Lung (tissue), 12 donors: ENCODE measurements around the gene ARHGEF17. TPM values are rescaled to one million over a fixed set of nuclear protein-coding genes. Genes with fewer than 3 reads are reported as not detected.

ENCODE experiments used
- ATAC-seq: fragments of 200-7000 bp; cut with Tn5 transposase; one replicate; pipeline ENCODE4 v1.9.1; 2020; ENCODE audit warnings: moderate number of reproducible peaks; ENCODE audit not compliant: insufficient read depth, low FRiP score
- DNase-seq, 3 donors: peaks; one replicate each; pipeline ENCODE4 v3.0.0-alpha.2; 2013 to 2017
- H3K27ac ChIP-seq, 2 donors: one replicate each; pipeline ENCODE4 v1.5.1; 2013; ENCODE audit warnings: mild to moderate bottlenecking in 2 of 2, moderate library complexity in 2 of 2, control low read depth in 1 of 2, inconsistent platforms in 1 of 2, low read depth in 1 of 2, low read length in 1 of 2
- H3K27me3 ChIP-seq, 3 donors: one replicate each; pipeline ENCODE4 v1.5.1; 2013; ENCODE audit warnings: low read length in 2 of 3; ENCODE audit not compliant: control insufficient read depth in 3 of 3, insufficient read depth in 3 of 3
- H3K36me3 ChIP-seq, 4 donors: one replicate each; pipeline ENCODE4 v1.5.1; 2013; ENCODE audit warnings: low read length in 4 of 4, mild to moderate bottlenecking in 1 of 4, moderate library complexity in 1 of 4; ENCODE audit not compliant: control insufficient read depth in 4 of 4, insufficient read depth in 4 of 4
- H3K4me1 ChIP-seq, 5 donors: one replicate each; pipeline ENCODE4 v1.5.1; 2013; ENCODE audit warnings: low read length in 5 of 5, mild to moderate bottlenecking in 2 of 5, moderate library complexity in 1 of 5; ENCODE audit not compliant: control insufficient read depth in 5 of 5, insufficient read depth in 5 of 5
- H3K4me3 ChIP-seq: one replicate; pipeline ENCODE4 v1.5.1; 2013; ENCODE audit warnings: mild to moderate bottlenecking, control low read depth, moderate library complexity
- H3K9ac ChIP-seq, 2 donors: one replicate each; pipeline ENCODE4 v1.5.1; 2013; ENCODE audit warnings: low read length in 2 of 2, control low read depth in 1 of 2; ENCODE audit not compliant: insufficient read depth in 1 of 2
- H3K9me3 ChIP-seq, 4 donors: one replicate each; pipeline ENCODE4 v1.5.1; 2013; ENCODE audit warnings: low read length in 3 of 4, mild to moderate bottlenecking in 1 of 4, moderate library complexity in 1 of 4; ENCODE audit not compliant: control insufficient read depth in 4 of 4, insufficient read depth in 3 of 4
- WGBS, 2 donors: extraction: QIAGEN DNeasy Blood & Tissue Kit; methylation state at CpG; one replicate each; pipeline ENCODE4 v1.1.7; 2013; 5-methylcytosine and 5-hydroxymethylcytosine counted together
- polyA plus RNA-seq, 2 donors: library from polyadenylated mRNA; stranded (reverse); fragments of 200-250 nt; gene quantifications; one replicate each; pipeline ENCODE4 v1.2.1, GENCODE V29; 2013
- total RNA-seq, 2 donors: library from RNA; depleted of rRNA in 1 of 2; stranded (reverse); fragments of >200 nt in 1 of 2; gene quantifications; one replicate each; pipeline ENCODE4 v1.2.1, GENCODE V29; 2014 to 2021
- TF ChIP-seq, protein P1 (sequence below): IDR thresholded peaks from 2 replicates; pipeline ENCODE4 v1.5.1; 2012; ENCODE audit warnings: mild to moderate bottlenecking; ENCODE audit errors: control extremely low read depth, extremely low read depth
- donor health status: control.
- donor health status: control.
- donor health status: Bipolar disorder and iron deficiency.
- donor health status: healthy.
- donor health status: DM: yes; HTN: yes; CAD: no.

ARHGEF17 gene
- total and polyA plus RNA-seq, 4 donors = 27.9 to 74.6 (median 53.5) TPM

DNA sequence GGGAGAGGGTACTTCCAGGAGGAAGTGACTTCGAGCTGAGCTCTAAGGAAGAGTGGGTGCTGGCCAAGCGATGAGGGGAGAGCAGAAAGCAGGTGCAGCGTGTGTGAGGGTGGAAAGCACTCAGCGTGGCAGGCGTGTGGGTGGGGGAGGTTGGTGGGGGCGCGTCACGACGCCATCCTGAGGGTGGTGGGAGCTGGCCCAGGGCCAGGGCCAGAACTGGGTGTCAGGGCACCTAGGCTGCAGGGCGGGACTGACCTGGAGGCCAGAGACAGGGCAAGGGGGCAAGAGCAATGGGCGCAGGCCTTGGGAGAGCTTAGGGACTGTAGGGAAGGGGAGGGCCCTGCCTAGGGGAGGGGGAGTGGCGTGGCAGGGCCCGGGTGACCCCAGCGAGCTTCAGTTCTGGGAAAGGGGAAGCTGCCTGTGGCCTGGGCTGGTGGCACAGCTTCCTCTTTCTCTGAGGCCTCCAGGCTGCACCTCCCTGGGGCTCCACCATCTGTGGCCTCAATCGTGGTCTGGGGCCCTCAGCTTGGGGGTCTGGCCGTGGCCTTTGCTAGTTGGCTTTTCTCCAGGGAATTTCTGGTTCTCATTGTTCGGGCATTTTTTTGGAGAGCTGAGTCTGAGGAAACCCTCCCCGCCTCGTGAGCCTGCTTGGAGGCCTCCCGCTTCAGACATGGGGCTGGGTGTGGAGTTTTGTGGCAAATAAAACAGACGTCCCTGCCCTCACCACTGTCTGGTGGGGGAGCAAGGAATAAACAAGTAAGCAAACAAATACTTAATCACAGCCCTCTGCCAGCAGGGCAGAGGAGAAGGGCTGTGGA is 77.0 kb downstream of the ARHGEF17 start:
- DNase-seq = peak; percentile 48 to 65 (median 52)
- TF ChIP-seq, protein P1, sequence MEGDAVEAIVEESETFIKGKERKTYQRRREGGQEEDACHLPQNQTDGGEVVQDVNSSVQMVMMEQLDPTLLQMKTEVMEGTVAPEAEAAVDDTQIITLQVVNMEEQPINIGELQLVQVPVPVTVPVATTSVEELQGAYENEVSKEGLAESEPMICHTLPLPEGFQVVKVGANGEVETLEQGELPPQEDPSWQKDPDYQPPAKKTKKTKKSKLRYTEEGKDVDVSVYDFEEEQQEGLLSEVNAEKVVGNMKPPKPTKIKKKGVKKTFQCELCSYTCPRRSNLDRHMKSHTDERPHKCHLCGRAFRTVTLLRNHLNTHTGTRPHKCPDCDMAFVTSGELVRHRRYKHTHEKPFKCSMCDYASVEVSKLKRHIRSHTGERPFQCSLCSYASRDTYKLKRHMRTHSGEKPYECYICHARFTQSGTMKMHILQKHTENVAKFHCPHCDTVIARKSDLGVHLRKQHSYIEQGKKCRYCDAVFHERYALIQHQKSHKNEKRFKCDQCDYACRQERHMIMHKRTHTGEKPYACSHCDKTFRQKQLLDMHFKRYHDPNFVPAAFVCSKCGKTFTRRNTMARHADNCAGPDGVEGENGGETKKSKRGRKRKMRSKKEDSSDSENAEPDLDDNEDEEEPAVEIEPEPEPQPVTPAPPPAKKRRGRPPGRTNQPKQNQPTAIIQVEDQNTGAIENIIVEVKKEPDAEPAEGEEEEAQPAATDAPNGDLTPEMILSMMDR = no peak
- ATAC-seq = peak; percentile 66
- peak overlapping the region in 1 of 2 donors; percentile 77 for H3K27ac ChIP-seq
- no peaks in the 10 kb centered on the region for H3K36me3 ChIP-seq
- H3K4me3 ChIP-seq = no peak overlapping the region
- WGBS, 2 donors = 22 to 47% methylated on average over 21 of the region's 21 CpGs
- H3K9me3 ChIP-seq = no peaks in the 10 kb centered on the region
- no peak overlapping the region for H3K9ac ChIP-seq
- H3K4me1 ChIP-seq = peaks cover 0 to 44% (median 24%) of the 10 kb centered on the region in 5 donors
- H3K27me3 ChIP-seq = no peaks in the 10 kb centered on the region

DNA sequence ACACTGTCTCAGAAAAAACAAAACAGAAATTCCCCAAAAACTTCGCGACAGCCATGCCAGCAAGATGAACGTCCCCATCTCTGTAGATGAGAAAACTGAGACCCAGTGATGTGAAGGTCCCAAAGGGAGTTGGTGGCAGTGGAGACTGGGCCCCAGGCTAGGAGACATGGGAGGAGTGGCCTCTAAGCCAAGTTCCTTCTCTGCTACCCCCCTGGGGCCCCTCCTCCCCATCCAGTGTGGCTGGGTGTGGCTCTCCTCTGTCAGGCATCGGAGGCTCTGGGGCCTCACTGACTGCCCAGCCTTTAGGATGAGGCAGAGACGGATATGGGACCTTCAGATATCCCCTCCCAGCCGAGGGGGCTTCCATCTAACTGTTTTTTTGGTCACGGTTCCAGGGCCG is 77.9 kb downstream of the ARHGEF17 start:
- Histone ChIP-seq H3K9me3 (no peaks in the 10 kb centered on the region), H3K36me3 (no peaks in the 10 kb centered on the region), H3K4me1 (peaks cover 0 to 44% (median 24%) of the 10 kb centered on the region in 5 donors), H3K9ac (no peak overlapping the region), H3K27ac (peak overlapping the region in 1 of 2 donors; percentile 77), H3K27me3 (no peaks in the 10 kb centered on the region), H3K4me3 (no peak overlapping the region)
- WGBS, 2 donors = 48 to 78% methylated on average over 8 of the region's 8 CpGs
- DNase-seq (no peak), ATAC-seq (peak; percentile 39)
- TF ChIP-seq, protein P1 = no peak

DNA sequence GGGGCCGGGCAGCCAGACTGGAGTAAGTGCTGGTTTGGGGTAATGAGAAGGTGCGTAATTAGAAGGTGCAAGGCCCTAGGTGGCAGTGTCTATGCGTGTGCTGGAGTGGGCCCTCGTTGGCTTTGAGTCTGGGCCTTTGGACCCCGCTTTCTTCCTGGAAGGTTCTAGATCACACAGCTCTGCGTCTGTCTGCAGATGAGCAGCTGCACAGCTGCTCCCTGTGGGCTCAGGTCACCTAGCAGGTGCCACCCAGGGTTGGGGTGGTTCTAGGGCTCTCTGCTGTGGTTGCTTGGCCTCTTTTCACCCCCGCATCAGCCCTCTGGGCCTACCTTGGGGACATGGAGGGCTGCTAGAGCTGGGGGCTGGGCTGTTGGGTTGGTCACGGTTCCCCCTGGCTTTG is 78.5 kb downstream of the ARHGEF17 start:
- no peaks in the 10 kb centered on the region for H3K36me3 ChIP-seq
- H3K27ac ChIP-seq = peak overlapping the region in 1 of 2 donors; percentile 77
- no peak overlapping the region for H3K4me3 ChIP-seq
- 87 to 90% methylated on average over 8 of the region's 8 CpGs for WGBS, 2 donors
- no peak for ATAC-seq
- no peak overlapping the region for H3K9ac ChIP-seq
- no peak for DNase-seq
- H3K27me3 ChIP-seq = no peaks in the 10 kb centered on the region
- TF ChIP-seq, protein P1 = no peak
- no peaks in the 10 kb centered on the region for H3K9me3 ChIP-seq
- peaks cover 0 to 44% (median 24%) of the 10 kb centered on the region in 5 donors for H3K4me1 ChIP-seq
